HG03354 (cell line): Measurements from ENCODE around the gene RFX7.
A peak's percentile ranks its signal among the peaks of the same experiment; 100 is the strongest.
"Not testable (repeated sequence)": the region's sequence is repeated elsewhere in the genome, so short reads cannot be mapped to it uniquely, and the experiment has no call there.

ENCODE experiments used
- ATAC-seq: cut with Tn5 transposase; IDR thresholded peaks from one replicate; pipeline ENCODE4 v1.9.1; 2021; ENCODE audit warnings: mild to moderate bottlenecking; ENCODE audit not compliant: unreplicated experiment, poor library complexity, severe bottlenecking

RFX7 gene

DNA sequence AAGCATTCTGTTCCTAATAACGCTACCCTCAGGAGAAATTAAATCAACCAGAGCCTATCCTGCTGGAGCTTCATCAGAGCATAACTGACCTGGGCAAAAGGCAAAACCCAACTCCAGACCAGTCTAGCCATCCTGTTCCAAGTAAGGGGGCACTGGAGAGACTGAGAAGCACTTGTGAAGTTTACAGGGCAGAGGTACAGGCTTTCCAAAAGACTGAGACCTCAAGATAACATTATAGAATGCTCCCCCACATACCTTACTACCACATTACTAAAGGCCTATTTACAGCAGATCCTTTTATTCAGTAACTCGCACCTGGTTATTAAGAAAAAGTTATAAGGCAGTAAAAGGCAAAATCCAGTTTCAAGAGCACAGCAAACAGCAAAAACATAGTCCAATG is 35.5 kb downstream of the RFX7 start:
- no peak for ATAC-seq

DNA sequence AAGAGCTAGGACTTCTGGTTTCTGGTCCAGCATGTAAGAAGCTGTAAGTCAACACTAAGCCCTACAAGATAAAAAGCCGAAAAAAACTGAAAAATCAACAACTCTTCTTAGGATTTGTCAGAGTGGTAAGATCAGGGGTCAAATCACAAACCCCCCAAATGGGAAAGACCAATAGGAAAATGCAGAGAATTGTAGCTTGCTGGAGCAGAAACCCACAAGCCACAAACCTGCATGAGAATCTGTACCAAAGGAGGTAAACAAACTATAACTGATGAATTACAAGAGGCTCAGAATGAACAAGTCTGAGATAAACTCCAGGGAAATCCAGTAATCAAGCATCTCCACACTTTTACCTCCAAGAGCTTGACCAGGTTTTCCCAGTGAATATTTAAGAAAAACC is 36.0 kb downstream of the RFX7 start:
- ATAC-seq, result no peak

DNA sequence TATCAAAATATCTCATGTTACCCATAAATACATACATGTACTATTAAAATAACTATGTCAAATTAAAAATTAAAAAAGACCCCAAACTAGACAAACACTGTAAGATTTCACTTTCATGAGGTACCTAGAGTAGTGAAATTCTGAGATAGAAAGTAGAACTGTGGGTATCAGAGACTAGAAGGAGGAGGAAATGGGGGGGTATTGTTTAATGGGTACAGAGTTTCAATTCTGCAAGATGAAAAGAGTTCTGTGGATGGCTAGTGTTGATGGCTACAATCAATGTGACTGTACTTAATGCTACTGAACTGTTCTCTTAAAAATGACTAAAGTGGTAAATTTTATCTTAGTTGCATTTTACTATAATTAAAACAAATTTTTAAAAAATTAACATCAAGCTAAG is 36.6 kb downstream of the RFX7 start:
- ATAC-seq, result peak; percentile 83

DNA sequence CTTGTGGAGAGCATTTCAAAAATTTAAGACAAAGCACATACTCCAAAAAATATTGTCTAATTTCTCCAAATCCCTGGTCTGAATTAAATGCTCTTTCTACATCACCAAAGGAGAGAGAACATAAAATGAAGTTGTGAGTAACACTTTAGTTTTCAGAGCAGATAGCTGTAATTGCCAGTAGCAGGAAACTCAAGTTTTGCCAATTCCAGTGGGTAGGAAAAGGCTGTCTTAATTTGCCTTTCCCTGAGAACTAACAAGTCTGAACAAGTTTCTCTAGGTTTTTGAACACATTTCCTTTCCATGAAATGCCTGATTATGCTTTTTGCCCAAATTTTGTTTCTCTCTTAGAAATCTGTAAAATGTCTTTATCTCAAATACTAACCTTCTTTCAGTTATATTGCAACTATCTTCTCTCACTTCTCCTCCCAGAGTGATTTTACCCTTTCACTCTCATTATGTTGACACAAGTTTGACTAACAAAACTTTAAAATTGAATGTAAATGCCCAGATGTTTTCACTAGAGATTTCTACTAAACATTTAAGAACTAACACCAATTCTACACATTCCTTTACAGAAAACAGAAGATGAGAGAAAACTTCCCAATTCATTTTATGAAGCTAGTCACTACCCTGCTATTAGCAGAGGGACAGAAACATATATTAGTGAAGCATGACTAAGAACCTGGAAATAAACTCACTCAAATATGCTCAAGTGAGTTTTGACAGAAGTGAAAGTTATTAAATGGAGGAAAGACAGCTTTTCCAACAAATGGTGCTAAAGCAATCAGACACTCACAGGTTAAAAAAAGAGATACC is 38.4 kb downstream of the RFX7 start:
- no peak for ATAC-seq

DNA sequence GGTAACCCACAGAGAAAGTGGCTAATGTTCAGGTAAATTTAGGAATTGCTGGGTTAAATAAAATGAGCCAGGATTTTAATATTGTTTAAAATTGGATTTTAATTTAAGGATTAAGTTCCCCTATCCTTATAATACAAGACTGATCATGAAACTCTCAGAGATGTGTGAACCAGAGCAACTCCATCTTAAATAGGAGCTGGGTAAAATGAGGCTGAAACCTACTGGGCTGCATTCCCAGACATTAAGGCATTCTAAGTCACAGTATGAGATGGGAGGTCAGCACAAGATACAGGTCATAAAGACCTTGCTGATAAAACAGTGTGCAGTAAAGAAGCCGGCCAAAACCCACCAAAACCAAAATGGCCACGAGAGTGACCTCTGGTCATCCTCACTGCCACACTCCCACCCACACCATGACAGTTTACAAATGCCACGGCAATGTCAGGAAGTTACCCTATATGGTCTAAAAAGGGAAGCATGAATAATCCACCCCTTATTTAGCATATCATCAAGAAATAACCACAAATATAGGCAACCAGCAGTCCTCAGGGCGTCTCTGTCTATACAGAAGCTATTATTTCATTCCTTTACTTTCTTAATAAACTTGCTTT is 40.3 kb downstream of the RFX7 start:
- ATAC-seq, result not testable (repeated sequence)

DNA sequence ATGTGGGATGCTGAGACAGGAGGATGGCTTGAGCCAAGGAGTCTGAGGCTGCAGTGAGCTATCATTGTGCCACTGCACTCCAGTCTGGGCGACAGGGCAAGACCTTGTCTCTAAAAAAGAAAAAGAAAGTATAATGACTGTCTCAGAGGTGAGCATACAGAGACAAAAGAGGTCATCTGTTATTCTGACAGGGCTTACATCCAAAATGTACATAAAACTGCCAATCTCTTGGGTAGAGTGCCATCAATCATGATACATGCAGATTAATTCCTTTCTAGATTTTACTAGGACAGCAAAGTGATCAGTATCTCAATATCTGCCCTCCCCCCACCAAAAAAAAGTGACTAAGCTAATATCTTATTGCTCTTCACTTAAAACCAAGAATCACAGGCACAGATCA is 41.0 kb downstream of the RFX7 start:
- ATAC-seq, result no peak

DNA sequence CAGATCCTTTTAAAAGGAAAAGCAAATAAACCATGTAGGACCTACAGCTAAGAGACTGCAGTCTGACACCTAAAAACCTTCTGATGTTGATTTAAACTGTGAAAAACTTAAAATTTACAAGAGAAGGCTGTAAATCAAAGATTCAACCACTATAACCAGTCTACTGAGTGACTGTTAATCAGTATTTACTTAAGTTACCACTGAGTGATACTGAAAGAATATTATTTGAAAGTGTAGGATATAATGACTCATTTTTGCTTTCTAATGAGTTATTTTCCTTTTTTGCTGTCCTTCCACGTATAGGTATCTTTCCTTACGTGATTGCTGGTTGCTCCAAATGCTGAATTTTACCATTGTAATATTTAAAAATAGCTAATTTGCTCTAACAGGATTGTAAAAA is 44.6 kb downstream of the RFX7 start:
- peak; percentile 70 for ATAC-seq

DNA sequence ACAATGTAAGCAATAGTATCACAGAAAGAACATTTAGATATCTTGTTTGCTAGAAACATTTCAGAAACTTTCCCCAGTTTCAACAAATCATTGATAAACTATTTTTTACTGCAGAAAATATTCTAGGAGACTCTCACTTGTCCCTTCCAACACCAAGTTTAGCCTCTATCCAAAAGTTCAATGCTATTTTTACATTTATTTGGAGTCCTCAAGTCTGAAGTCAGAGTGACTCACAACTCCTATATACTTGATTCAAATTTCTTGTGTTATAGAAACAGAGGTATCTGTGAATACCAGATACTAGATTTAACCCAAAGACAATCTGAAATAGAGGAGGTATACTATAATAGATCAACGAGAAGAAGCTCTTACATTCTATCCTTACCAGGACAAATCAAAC is 49.6 kb downstream of the RFX7 start:
- no peak for ATAC-seq

DNA sequence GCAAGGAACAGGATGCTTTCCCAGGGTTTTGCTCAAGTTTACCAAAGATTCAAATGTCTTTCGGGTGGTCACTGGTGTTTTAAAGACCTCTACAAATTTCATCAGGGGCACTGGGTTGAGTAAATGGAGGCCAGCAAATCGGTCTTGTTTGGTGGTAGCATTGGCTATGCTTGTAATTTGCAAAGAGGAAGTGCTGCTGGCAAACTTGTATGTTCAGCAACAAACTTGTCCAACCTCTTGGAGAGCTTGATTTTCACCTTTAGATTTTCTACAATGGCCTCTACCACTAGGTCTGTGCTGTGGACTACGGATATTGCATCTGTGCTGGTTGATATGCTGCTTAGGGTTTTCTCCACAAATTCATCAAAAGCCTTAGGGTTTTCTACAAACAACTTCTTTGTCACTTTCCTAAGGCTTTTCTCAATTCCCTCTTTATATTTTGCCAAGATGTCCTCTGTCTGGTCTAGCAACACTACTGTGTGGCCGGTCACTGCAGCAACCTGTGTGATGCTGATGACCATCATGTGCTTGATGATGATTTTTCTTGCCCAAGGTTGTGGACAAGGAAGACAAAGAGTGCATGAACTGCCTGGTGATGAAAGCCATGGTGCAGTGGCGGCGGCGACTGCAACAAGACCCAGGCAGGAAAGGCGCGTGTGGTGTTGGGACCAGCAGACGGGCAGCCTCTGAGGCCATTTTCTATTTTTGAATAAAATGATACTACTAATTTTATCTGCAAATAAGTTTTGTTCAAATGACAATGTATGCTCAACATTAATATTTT is 50.8 kb downstream of the RFX7 start:
- ATAC-seq, result no peak

DNA sequence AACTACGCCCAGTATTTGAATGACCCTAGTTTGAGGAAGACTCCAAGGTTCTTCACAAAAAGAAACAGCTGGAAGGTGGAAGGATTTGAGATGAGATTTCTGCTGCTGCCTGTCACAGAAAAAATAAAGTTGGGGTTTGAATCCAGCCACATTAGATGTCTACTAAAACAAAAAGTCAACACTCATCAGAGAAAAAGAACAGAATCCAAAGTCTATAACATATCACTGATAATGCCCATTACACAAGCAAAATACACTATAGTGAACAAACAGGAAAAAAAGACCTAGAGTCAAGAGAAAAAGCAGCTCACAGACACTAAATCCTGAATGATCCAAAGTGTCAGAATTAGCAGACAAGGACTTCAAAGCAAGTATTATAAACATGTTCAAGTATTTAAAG is 56.0 kb downstream of the RFX7 start:
- ATAC-seq, result no peak

DNA sequence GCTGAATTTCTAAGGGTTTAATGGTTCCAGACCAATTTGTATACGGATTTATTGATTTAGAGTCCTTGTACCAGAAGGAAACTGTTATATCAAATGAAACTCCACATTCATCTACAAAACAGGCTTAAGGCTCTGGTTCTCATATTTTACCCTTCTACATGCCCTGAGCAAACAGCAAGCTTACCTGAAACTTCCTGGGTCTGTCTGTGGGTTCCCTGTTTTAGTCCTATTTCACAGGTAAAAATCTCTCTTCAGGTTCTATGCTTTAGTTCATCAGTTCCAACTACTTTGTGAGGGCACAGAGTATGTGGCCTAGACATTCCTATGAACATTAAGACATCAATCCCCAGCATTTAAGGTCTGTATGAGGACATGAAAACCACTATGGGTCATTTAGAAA is 57.7 kb downstream of the RFX7 start:
- no peak for ATAC-seq

DNA sequence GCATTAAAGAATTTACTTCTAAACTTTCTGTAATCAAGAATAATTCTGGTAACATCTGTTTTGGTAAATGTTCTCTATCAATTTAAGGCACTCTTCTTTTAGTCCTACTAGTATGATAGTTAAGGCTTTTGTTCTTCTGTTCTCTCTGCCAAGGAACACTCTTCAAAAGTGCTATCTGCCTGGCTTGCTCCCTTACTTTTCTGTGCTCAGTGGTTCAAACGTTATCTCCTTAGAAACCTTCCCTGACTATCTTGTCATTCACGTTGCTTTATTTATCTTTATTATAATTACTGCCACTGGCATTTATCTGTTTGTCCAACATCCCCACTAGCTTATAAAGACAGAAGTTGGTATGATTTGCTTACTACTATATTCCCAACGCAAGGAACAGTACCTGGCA is 59.2 kb downstream of the RFX7 start:
- ATAC-seq, result no peak

DNA sequence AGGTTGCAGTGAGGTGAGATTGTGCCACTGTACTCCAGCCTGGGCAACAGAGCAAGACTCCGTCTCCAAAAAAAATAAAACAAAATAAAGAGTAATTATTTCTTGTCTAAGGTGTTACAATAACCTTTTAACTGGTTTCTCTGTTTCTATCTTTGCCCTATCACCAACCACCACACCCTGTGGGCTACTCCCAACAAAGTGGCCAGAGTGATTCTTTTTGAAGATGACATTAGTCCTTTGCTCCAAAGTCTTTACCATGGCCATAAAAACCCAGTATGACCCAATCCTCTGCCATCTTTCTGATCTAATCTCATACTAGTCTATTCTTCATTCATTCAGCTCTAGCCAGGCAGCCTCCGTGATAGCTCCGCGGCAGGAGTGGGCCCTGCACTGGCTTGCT is 62.8 kb downstream of the RFX7 start:
- no peak for ATAC-seq

DNA sequence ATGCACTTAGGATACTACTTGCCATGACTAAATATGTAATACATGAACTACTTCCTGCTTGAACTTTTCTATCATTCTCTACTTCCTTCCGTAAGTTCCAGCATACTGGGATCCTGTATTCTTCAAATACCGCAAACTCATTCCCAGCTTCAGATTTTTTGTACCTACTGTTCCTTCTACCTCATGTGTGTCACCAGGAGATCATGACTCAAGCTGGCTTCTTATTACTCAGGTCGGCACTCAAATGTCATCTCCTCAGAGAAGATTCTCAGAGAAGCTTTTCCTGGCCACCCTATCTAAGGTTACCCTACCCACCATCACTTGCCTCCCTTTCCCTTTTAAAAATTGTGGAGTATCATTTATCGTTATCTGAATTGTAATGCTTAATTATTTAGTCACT is 66.7 kb downstream of the RFX7 start:
- ATAC-seq, result no peak

DNA sequence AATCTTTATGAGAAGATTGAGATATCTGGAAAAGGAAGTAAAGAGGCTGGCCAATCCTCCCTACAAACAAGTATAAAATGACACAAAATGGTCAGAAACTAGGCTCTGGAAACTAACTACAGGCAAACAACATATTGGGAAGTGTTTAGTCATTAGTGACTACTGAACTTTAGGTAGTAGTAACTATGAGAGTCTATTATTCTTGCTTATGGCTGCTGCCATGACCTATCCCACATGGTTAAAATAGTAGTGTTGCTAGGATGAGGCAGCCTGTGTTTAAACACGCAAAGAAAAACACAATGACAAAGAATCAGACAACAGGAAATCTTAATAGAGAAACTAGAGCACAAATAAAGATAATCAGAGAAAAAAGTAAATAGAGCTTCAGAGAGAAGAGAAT is 67.9 kb downstream of the RFX7 start:
- no peak for ATAC-seq

DNA sequence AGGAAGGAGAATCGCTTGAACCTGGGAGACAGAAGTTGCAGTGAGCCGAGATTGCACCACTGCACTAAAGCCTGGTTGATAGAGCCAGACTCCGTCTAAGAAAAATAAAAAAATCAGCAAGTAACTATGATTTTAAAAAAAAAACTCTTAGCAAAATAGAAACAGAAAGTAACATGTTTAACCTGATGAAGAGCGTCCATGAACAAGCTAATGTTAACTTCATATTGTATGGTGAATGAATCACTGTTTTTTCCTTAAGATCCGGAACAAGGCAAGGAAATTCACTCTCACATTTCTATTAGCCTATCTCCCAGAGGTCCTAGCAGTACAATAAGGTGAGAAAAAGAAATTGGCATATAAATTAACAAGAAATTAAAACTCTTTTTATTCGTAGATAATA is 69.0 kb downstream of the RFX7 start:
- no peak for ATAC-seq

DNA sequence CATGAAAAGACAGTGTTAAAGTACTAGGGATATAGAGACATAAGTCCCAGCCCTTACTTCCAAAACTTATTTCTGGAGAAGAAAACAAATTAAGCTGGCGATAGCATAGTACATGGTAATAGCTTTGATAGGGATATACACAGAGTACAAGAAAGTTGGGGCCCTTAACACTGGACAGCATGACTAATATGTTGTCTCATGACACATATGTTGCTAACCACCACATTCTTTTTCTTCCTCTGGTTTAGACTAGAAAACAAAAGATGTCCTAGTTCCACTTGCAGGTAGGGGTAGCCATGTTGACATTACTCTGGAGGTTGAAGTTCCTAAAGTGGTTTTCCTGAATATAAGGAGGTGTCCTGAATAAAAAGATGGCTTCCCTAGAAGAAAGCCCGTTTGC is 75.3 kb downstream of the RFX7 start:
- no peak for ATAC-seq

DNA sequence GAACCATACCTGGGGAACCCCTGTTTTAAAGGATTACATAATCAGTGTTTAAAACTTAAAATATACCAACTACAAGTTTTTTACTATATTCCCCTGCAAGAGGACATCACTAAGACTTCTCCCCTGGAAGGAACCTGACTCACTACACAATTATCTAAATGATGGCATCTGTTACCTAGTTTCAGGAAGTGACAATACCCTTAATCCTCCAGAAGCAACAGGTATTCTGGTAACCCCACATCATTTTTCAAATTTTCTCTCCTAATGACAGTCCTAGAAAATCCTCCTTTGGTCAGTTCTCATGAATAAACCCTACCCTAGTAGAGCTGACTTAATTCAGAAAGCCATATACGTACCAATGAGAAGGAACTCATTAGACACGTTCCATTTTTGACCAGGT is 78.4 kb downstream of the RFX7 start:
- ATAC-seq, result no peak

DNA sequence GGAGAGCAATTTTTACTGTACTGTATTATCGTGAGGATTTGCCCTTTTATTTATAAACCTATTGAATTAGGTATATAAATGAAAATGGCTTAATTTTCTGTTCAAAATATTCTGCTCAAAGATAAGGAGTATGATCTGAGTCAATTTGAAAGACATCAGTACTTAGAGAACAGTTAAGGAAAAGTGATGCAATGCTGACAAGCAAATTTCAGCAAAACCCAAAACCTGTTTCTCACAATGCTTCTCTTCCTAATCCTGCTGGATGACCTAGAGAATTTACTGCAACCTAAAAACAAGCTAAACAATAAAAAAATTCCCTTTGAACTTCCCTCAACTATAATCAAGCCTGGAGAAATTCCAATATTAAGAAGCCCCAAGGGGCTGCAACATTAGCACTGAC is 82.7 kb downstream of the RFX7 start:
- no peak for ATAC-seq

DNA sequence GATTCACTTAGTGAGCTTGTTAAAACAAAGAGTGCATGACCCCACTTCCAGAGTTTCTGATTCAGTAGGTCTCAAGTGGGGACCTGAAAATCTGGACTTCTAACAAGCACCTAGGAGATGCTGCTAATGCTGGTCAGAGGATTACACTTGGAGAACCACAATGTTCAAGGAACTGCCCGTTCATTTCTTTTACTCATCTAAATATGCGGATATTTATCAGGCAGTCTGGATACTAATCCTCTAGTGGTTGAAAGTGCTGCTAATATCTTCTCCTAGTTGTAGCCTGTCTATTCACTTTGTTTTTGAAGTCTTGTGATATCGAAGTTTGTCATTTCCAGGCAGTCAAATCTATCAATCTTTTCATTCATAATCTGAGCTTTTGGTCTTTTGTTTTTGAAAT is 86.8 kb downstream of the RFX7 start:
- ATAC-seq, result no peak

DNA sequence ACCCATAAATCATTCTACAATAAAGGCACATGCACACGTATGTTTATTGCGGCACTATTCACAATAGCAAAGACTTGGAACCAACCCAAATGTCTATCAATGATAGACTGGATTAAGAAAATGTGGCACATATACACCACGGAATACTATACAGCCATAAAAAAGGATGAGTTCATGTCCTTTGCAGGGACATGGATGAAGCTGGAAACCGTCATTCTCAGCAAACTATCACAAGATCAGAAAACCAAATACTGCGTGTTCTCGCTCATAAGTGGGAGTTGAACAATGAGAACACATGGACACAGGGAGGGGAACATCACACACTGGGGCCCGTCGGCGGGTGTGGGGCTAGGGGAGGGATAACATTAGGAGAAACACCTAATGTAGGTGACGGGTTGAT is 88.4 kb downstream of the RFX7 start:
- not testable (repeated sequence) for ATAC-seq
